ENCODE measurements around the gene GPX6. TPM values are rescaled to one million over a fixed set of nuclear protein-coding genes. Genes with fewer than 3 reads are reported as not detected.
A peak's percentile ranks its signal among the peaks of the same experiment; 100 is the strongest.
"Not testable (repeated sequence)": the region's sequence is repeated elsewhere in the genome, so short reads cannot be mapped to it uniquely, and the experiment has no call there.

The GPX6 gene, protein sequence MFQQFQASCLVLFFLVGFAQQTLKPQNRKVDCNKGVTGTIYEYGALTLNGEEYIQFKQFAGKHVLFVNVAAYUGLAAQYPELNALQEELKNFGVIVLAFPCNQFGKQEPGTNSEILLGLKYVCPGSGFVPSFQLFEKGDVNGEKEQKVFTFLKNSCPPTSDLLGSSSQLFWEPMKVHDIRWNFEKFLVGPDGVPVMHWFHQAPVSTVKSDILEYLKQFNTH
- total RNA-seq (not detected), polyA plus RNA-seq (not detected), total RNA-seq (0 reads per million in 6 experiments)

DNA sequence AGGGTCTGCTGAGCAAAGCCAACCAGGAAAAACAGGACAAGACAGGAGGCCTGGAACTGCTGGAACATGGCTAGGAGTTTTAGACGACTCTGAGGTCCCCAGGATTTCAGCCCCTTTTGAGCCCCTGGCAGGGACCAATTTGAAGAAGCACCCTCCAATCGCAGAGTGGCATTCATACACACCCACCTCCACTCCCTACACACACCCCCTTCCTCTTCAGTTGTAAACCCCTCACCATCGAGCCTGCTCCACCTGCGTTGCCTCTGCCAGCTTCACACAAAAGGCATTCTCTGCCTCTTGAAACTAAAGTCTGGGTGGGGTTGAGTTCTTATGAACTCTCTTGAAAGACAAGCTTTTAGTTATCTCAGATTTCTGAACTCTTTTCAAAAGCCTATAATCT lies at the start of gene GPX6:
GPX6 (minus strand) TSS at position 118 of the 400 bp plus-strand sequence; CDS start at position 68, 50 bp downstream.
- Mint-ChIP-seq H3K4me1 (no peaks in the 10 kb centered on the region), H3K27me3 (peaks cover 5 to 46% (median 23%) of the 10 kb centered on the region in 5 donors), H3K36me3 (no peaks in the 10 kb centered on the region), H3K27ac (no peak within 1 kb of the TSS), H3K9me3 (no peaks in the 10 kb centered on the region), H3K4me3 (no peak within 1 kb of the TSS)
- DNase-seq (no peak), ATAC-seq (no peak)
- POLR2A ChIA-PET: no interaction called here

DNA sequence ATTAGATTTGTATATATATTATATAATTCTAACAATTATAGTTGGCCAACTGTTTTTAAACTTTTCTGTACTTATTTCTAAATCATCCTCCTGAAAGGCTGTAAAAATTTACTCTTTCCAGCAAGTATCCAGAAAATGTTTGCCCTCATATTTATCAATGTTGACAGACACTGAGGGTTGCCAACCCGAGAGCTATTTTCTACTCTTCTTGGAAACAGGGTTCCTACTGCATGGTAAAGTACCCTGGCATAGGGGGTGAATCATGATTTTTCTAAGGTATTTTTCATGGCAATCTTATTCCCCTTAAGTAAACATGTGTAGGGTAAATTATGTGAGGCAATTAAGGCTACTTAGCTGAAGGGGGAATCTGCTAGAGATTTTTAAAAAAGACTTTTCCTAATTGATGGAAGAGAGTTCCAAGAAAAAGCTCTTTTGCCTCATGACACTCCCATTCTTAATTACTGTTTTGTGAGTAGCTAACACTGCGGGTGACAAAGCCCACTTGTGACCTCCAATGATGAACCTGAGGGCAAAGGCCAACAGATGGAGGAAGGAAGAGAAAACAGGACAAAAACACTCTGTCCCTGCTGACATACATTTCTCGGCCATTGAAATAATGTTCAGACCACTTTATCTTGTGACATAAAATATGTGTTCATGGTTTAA lies 48.0 kb upstream of the GPX6 start:
- H3K27me3 Mint-ChIP-seq: peaks cover 20 to 55% (median 41%) of the 10 kb centered on the region in 5 donors

DNA sequence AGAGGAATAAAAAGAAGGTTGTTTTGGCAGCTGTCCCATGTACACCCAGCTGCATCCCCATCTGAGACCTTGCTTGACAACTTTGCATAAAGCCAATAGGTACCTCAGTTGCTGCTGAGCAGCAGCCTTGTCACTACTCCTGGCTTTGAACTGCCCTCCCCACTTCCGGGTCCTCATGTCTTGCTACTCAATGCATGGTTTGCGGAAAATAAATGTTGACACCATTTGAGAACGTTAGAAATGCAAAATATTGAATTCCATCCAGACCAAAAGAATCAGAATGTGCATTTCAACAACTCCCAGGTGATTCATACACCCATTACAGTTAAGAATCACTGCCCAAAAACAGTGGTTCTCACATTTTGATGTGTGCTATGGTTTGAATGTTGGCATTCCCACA lies 43.0 kb upstream of the GPX6 start:
- Mint-ChIP-seq H3K4me3 (no peak overlapping the region), H3K36me3 (no peaks in the 10 kb centered on the region), H3K9me3 (no peaks in the 10 kb centered on the region), H3K4me1 (peaks cover 0 to 6% (median 3%) of the 10 kb centered on the region in 4 donors), H3K27ac (no peak overlapping the region), H3K27me3 (peaks cover 28 to 52% (median 43%) of the 10 kb centered on the region in 5 donors)
- DNase-seq (no peak), ATAC-seq (no peak)
- POLR2A ChIA-PET: no interaction called here

More for the DNA sequence above, 48.0 kb upstream of the GPX6 start:
- no peak for DNase-seq
- POLR2A ChIA-PET: interaction anchor here (0.6 kb wide), 1 partner anchor 371 kb away, joined by 5 read pairs; no protein-coding TSS in a partner anchor
- no peak overlapping the region for H3K27ac Mint-ChIP-seq
- H3K4me3 Mint-ChIP-seq: no peak overlapping the region
- H3K9me3 Mint-ChIP-seq: no peaks in the 10 kb centered on the region
- no peaks in the 10 kb centered on the region for H3K4me1 Mint-ChIP-seq
- peaks cover 0 to 9% (median 0%) of the 10 kb centered on the region in 3 donors for H3K36me3 Mint-ChIP-seq
- ATAC-seq: no peak

DNA sequence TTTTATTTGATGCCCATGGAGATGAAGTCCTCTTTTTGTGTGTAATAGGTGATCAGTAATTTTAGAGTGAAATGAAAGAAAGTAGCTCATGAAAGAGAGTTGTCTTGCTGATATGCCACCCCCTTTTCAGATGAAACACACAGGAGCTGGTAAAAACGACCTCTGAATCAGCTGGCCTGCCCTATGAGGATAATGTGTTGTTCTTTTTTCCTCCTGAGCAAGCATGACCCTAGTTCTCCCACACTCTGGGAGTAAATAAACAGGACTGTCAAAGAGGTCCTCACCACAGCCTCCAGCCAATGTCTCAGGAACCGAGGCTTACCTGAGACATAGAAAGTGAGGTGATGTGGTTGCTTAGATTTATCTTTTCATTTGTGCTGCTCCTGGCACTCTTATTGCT lies 39.5 kb upstream of the GPX6 start:
- Mint-ChIP-seq H3K27ac (no peak overlapping the region), H3K36me3 (no peaks in the 10 kb centered on the region), H3K4me1 (peaks cover 0 to 6% (median 4%) of the 10 kb centered on the region in 4 donors), H3K4me3 (no peak overlapping the region), H3K9me3 (peaks cover 0 to 2% (median 0%) of the 10 kb centered on the region in 9 donors), H3K27me3 (peaks cover 40 to 64% (median 55%) of the 10 kb centered on the region in 5 donors)
- DNase-seq (no peak), ATAC-seq (no peak)
- POLR2A ChIA-PET: no interaction called here

DNA sequence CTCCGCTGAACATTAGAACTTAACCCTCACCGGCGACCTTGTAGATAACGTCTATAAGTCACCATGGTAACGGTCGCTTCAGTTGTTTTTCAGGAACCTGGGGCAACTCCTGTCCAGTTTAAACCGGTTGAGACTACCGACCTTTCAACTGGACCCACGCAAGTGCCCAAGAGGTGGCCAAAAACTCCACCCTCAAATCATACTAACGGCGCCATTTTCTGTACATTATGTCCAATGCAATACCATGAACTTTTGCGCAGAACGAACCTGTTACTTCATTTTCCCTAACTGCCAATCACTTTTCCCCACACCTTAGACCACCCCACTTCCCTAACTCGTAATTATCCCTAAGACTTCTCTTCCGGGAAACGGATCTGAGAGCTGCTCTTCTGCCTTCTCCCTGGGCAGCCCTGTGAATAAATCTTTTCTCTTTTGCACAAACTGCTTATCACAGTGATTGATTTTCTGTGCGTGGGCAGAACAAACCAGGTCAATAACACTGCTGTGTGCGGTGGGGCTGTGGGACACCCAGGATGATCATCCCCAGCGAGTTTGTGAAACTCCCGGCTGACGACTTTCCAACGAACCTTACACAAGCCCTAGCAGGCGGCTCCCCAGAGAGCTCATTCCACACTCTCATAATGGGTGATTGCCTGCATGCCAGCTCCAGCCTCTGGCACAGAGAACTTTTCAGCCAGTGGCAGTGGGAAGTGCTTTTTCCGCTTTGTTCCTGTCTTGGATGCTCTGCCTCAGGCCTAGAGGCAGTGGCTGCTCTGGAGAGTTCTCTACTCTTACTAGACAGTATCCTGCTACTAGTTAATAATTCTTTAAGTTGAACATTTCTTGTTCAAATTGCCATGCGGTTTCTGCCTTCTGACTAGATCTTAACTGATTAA lies 38.6 kb upstream of the GPX6 start:
- H3K27me3 Mint-ChIP-seq: peaks cover 41 to 73% (median 58%) of the 10 kb centered on the region in 5 donors
- H3K4me3 Mint-ChIP-seq: no peak overlapping the region
- H3K36me3 Mint-ChIP-seq: peaks cover 0 to 4% (median 0%) of the 10 kb centered on the region in 3 donors
- POLR2A ChIA-PET: no interaction called here
- ATAC-seq (no peak), DNase-seq (no peak)
- peaks cover 0 to 2% (median 0%) of the 10 kb centered on the region in 9 donors for H3K9me3 Mint-ChIP-seq
- peak overlapping the region in 1 of 10 donors; percentile 56 for H3K27ac Mint-ChIP-seq
- H3K4me1 Mint-ChIP-seq: peaks cover 0 to 6% (median 4%) of the 10 kb centered on the region in 4 donors

DNA sequence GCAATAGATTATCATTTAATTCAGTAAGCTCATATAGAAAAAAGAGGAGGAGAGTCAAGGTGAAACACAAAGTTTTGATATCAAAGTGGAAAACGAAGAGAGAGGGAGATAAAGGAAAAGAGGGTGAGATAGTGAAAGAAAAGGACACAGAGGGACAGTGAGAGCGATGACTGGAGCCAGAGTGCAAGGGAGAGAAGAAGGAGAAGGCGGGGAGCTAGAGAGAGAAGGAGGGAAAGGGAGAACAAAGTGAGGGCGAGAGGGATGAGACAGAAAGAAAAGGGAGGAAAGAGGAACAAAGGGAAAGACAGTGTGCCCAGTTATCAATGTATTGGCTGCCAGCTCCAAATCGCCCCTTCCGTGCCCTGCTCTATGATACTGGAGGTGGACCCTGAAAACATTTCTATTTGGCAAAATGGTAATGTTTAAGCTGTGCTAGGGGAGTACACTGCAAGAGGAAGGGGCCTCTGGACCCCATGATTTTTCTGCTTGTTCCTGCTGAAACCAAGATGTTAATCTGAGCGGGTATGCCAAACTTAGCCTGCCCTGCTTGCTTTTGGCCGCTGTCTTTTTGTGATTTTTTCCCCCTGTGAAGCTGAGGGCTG lies 37.9 kb upstream of the GPX6 start:
- H3K4me1 Mint-ChIP-seq: peaks cover 0 to 6% (median 4%) of the 10 kb centered on the region in 4 donors
- peaks cover 0 to 7% (median 0%) of the 10 kb centered on the region in 3 donors for H3K36me3 Mint-ChIP-seq
- POLR2A ChIA-PET: no interaction called here
- H3K27ac Mint-ChIP-seq: no peak overlapping the region
- H3K27me3 Mint-ChIP-seq: peaks cover 48 to 80% (median 61%) of the 10 kb centered on the region in 5 donors
- no peak for ATAC-seq
- peaks cover 0 to 3% (median 0%) of the 10 kb centered on the region in 9 donors for H3K9me3 Mint-ChIP-seq
- no peak for DNase-seq
- H3K4me3 Mint-ChIP-seq: no peak overlapping the region

DNA sequence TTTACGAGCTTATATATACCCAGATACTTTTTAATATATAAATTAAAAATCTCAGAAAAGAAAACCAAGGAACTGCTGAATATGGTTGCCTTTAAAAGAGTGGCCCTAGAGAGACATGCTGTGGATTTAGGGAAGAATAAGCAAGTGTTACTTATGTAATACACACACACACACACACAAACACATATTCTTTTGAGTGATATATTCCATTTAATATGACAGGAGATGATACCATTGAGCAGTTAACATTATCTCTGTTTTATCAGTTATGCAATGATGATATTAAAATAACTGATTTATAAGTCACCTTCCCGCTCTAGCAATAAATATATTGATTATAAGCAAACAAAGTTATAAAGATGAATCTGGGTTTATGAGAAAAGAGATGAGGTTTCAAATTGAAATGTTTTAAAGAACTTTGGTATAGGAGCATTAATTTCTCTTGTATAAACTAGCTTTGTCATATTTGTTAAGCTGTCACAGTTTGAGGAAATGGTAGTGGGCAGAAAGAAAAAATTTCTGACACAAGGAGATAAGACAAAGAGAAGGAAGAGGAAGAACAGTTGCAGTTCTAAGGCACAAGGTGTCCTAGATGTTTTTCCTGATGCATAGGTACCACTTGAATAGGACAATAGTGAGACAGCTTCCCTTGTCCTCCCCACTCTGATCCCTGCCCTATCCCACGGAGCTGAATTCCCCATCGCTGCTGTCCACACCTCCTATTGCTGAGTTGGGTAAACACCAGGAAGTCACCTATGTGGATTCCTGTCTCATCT lies 36.5 kb upstream of the GPX6 start:
- Mint-ChIP-seq H3K9me3 (peaks cover 0 to 6% (median 0%) of the 10 kb centered on the region in 9 donors), H3K4me1 (peaks cover 0 to 6% (median 4%) of the 10 kb centered on the region in 4 donors), H3K36me3 (peaks cover 0 to 12% (median 0%) of the 10 kb centered on the region in 3 donors), H3K4me3 (no peak overlapping the region), H3K27me3 (peaks cover 49 to 92% (median 62%) of the 10 kb centered on the region in 5 donors), H3K27ac (no peak overlapping the region)
- ATAC-seq: no peak
- POLR2A ChIA-PET: no interaction called here
- no peak for DNase-seq

DNA sequence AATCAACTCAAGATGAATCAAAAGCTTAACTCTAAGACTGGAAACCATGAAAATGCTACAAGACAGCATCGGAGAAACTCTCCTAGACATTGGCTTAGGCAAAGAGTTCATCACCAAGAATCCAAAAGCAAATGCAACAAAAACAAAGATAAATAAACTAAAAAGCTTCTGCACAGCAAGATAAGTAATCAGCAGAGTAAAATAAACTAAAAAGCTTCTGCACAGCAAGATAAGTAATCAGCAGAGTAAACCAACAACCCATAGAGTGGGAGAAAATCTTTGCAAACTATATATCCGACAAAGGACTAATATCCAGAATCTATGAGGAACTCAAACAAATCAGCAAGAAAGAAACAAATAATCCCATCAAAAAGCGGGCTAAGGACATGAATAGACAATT lies 31.4 kb upstream of the GPX6 start:
- peaks cover 0 to 11% (median 4%) of the 10 kb centered on the region in 9 donors for H3K9me3 Mint-ChIP-seq
- H3K27me3 Mint-ChIP-seq: peaks cover 25 to 65% (median 59%) of the 10 kb centered on the region in 5 donors
- not testable (repeated sequence) for H3K27ac Mint-ChIP-seq

DNA sequence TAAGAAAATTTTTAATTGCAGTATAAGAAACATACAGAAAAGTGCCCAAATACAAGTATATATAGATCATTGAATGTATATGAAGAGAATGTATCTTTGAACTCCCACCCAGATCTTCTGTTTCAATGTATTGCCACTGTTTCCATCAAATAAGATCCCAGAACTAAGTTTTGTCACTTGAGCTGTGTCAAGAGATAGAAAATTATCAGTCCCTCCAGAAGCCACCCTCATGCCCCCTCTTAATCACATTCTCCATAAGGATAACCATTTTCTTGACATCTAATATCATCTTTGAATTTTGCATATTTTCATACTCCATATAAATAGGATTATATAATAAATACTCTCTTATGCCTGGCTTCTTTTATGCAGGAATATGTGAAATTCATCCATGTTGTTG lies 30.4 kb upstream of the GPX6 start:
- H3K9me3 Mint-ChIP-seq: peaks cover 0 to 22% (median 9%) of the 10 kb centered on the region in 9 donors
- H3K27ac Mint-ChIP-seq: no peak overlapping the region
- DNase-seq: no peak
- H3K4me3 Mint-ChIP-seq: no peak overlapping the region
- peaks cover 16 to 25% (median 23%) of the 10 kb centered on the region in 4 donors for H3K4me1 Mint-ChIP-seq
- peaks cover 0 to 16% (median 0%) of the 10 kb centered on the region in 3 donors for H3K36me3 Mint-ChIP-seq
- H3K27me3 Mint-ChIP-seq: peaks cover 19 to 56% (median 54%) of the 10 kb centered on the region in 5 donors
- no peak for ATAC-seq
- POLR2A ChIA-PET: no interaction called here

More for the DNA sequence above, 31.4 kb upstream of the GPX6 start:
- ATAC-seq, DNase-seq, H3K4me3 Mint-ChIP-seq, POLR2A ChIA-PET: not testable (repeated sequence)
- Mint-ChIP-seq H3K36me3 (peaks cover 0 to 12% (median 0%) of the 10 kb centered on the region in 3 donors), H3K4me1 (peaks cover 16 to 24% (median 22%) of the 10 kb centered on the region in 4 donors)

DNA sequence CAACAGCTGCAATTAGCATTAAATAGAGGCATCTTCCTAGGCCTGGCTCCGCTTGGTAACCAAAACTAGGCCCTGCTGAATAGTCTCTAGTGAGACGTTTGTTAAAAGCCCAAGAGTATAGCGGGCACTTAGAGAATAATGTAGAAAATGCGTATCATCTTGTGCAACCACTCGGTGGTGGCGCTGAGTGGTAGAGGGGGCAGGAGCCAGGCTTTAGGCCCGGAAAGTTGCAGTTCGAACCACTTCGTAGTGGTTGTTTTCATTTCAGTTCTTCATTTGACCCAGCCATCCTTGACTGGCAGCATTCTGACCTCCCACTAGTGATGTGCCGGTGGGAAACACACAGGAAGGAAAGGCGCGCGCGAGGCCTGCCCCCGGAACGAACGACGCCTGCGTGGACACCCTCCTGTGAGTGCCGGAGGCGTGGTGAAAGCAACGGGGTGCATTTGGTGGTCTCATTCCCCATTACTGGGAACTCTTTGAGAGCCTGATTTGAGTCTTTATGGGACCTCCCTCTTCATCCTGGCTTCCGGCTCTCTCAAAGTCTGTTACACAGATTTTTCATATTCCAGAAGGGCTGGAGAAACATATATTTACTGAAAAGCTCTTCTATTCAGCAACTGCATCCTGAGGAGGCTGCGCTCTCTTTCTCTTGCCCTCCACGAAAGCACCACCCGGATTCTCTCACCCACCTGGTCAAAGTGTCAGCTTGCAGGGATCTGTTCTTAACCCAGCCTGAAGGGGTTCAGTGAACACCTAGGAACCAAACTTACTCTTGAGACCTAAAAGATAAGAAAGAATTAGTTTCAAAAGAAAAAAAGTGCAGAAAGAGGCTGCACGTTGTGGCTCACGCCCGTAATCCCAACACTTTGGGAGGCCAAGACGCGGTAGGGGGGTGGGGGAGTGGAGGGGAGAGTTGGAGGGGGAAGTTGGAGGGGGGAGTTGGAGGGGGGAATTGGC lies 28.3 kb upstream of the GPX6 start:
- POLR2A ChIA-PET: interaction anchor here (0.9 kb wide), 1 partner anchor 352 kb away, joined by 4 read pairs; no protein-coding TSS in a partner anchor
- H3K4me1 Mint-ChIP-seq: peaks cover 16 to 25% (median 23%) of the 10 kb centered on the region in 4 donors
- ATAC-seq: peak; percentile 65 to 75
- H3K27me3 Mint-ChIP-seq: peaks cover 9 to 57% (median 34%) of the 10 kb centered on the region in 5 donors
- peaks cover 0 to 30% (median 16%) of the 10 kb centered on the region in 9 donors for H3K9me3 Mint-ChIP-seq
- H3K4me3 Mint-ChIP-seq: peak overlapping the region; percentile 78 to 94 (median 89)
- H3K36me3 Mint-ChIP-seq: peaks cover 0 to 21% (median 0%) of the 10 kb centered on the region in 3 donors
- H3K27ac Mint-ChIP-seq: peak overlapping the region; percentile 67 to 97 (median 87)
- DNase-seq: peak; percentile 11 to 70 (median 44)

All from naive thymus-derived CD8-positive, alpha-beta T cell (primary cell).